ENCODE measurements around the gene PSMA7.

Gene PSMA7

GRCh38 chr20:62174021-62174804 lies 31.0 kb upstream of the PSMA7 start:
- no peaks in the 10 kb centered on the region for H3K27me3 ChIP-seq (ENCODE audit: insufficient read depth, low read length, poor library complexity)
- H4K20me1 ChIP-seq (ENCODE audit: insufficient read depth, low read length) = 0 out of 2 replicates have a peak, but pooled peaks cover under 1% of the 10 kb centered on the region
- H3K4me1 ChIP-seq (ENCODE audit: insufficient read depth, low read length) = no peaks in the 10 kb centered on the region
- H3K36me3 ChIP-seq (ENCODE audit: insufficient read depth, low read length) = peaks cover 52% of the 10 kb centered on the region
- no peak overlapping the region for H2AFZ ChIP-seq (ENCODE audit: low read depth, low read length)
- no peaks in the 10 kb centered on the region for H3K9me3 ChIP-seq (ENCODE audit: insufficient read depth, low read length, severe bottlenecking)
- H3K79me2 ChIP-seq (ENCODE audit: insufficient read depth, low read length) = no peaks in the 10 kb centered on the region
- no peak overlapping the region for H3K4me3 ChIP-seq (ENCODE audit: low read depth in 1 of 2, low read length in 2 of 2)
- no peak overlapping the region for H3K27ac ChIP-seq (ENCODE audit: low read length)
- DNase-seq (no peak), ATAC-seq (ENCODE audit: insufficient read depth, low read depth) (no peak)
- no peak overlapping the region for H3K4me2 ChIP-seq (ENCODE audit: insufficient read depth, low read length)
- TF ChIP-seq, protein P1, sequence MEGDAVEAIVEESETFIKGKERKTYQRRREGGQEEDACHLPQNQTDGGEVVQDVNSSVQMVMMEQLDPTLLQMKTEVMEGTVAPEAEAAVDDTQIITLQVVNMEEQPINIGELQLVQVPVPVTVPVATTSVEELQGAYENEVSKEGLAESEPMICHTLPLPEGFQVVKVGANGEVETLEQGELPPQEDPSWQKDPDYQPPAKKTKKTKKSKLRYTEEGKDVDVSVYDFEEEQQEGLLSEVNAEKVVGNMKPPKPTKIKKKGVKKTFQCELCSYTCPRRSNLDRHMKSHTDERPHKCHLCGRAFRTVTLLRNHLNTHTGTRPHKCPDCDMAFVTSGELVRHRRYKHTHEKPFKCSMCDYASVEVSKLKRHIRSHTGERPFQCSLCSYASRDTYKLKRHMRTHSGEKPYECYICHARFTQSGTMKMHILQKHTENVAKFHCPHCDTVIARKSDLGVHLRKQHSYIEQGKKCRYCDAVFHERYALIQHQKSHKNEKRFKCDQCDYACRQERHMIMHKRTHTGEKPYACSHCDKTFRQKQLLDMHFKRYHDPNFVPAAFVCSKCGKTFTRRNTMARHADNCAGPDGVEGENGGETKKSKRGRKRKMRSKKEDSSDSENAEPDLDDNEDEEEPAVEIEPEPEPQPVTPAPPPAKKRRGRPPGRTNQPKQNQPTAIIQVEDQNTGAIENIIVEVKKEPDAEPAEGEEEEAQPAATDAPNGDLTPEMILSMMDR (IDR thresholded peaks at IDR 0.05; ENCODE audit: borderline replicate concordance, extremely low read depth, low read length, poor library complexity, severe bottlenecking) = no peak
- TF ChIP-seq EZH2 (IDR thresholded peaks at IDR 0.05; ENCODE audit: borderline replicate concordance, low read depth, low read length, severe bottlenecking) = no peak
- no peak overlapping the region for H3K9ac ChIP-seq (ENCODE audit: low read depth, low read length)

- Histone ChIP-seq H3K9ac (ENCODE audit: low read depth, low read length) (no peak overlapping the region), H3K36me3 (ENCODE audit: insufficient read depth, low read length) (peaks cover 59% of the 10 kb centered on the region), H3K27me3 (ENCODE audit: insufficient read depth, low read length, poor library complexity) (no peaks in the 10 kb centered on the region), H3K4me2 (ENCODE audit: insufficient read depth, low read length) (no peak overlapping the region), H3K27ac (ENCODE audit: low read length) (no peak overlapping the region), H3K4me3 (ENCODE audit: low read depth in 1 of 2, low read length in 2 of 2) (no peak overlapping the region), H4K20me1 (ENCODE audit: insufficient read depth, low read length) (0 out of 2 replicates have a peak, but pooled peaks cover 4% of the 10 kb centered on the region), H3K79me2 (ENCODE audit: insufficient read depth, low read length) (no peaks in the 10 kb centered on the region), H3K4me1 (ENCODE audit: insufficient read depth, low read length) (no peaks in the 10 kb centered on the region), H3K9me3 (ENCODE audit: insufficient read depth, low read length, severe bottlenecking) (no peaks in the 10 kb centered on the region), H2AFZ (ENCODE audit: low read depth, low read length) (no peak overlapping the region)
- no peak for DNase-seq
- TF ChIP-seq EZH2 (IDR thresholded peaks at IDR 0.05; ENCODE audit: borderline replicate concordance, low read depth, low read length, severe bottlenecking) = no peak
- TF ChIP-seq, protein P1 (IDR thresholded peaks at IDR 0.05; ENCODE audit: borderline replicate concordance, extremely low read depth, low read length, poor library complexity, severe bottlenecking) = no peak
- no peak for ATAC-seq (ENCODE audit: insufficient read depth, low read depth)
Measured at GRCh38 chr20:62172666-62173065, 29.5 kb upstream of the PSMA7 start.

DNA sequence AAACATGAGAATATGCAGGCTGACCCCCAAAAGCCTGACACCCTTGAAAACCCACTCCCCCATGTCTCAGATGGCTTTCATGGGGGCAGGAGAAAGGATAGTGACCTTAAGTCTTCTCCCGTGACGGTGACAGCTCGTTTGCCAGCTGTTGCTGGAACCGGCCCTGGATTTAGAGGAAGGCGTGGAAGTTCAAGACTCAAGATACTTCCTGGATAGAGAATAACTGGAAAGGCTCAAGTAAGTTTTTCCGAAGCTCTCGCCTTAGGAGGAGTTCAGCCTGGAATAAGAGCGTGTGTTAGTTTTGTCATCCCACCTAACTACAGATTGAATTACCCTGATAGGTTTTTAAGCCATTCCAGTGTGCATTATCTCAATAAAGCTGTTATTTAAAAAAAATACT lies 28.1 kb upstream of the PSMA7 start:
- Histone ChIP-seq H3K4me3 (ENCODE audit: low read depth in 1 of 2, low read length in 2 of 2) (no peak overlapping the region), H2AFZ (ENCODE audit: low read depth, low read length) (no peak overlapping the region), H3K79me2 (ENCODE audit: insufficient read depth, low read length) (no peaks in the 10 kb centered on the region), H3K4me1 (ENCODE audit: insufficient read depth, low read length) (no peaks in the 10 kb centered on the region), H3K36me3 (ENCODE audit: insufficient read depth, low read length) (peaks cover 65% of the 10 kb centered on the region), H3K9ac (ENCODE audit: low read depth, low read length) (no peak overlapping the region), H3K27ac (ENCODE audit: low read length) (no peak overlapping the region), H3K27me3 (ENCODE audit: insufficient read depth, low read length, poor library complexity) (no peaks in the 10 kb centered on the region), H4K20me1 (ENCODE audit: insufficient read depth, low read length) (0 out of 2 replicates have a peak, but pooled peaks cover 4% of the 10 kb centered on the region), H3K4me2 (ENCODE audit: insufficient read depth, low read length) (no peak overlapping the region), H3K9me3 (ENCODE audit: insufficient read depth, low read length, severe bottlenecking) (no peaks in the 10 kb centered on the region)
- no peak for TF ChIP-seq EZH2 (IDR thresholded peaks at IDR 0.05; ENCODE audit: borderline replicate concordance, low read depth, low read length, severe bottlenecking)
- TF ChIP-seq, protein P1 (IDR thresholded peaks at IDR 0.05; ENCODE audit: borderline replicate concordance, extremely low read depth, low read length, poor library complexity, severe bottlenecking) = no peak
- ATAC-seq (ENCODE audit: insufficient read depth, low read depth) = no peak
- DNase-seq = no peak

Data from DND-41 (cell line).